HEK293 (cell line): ENCODE results near the gene OPALIN.

Experiments
- CTCF ChIP-seq: fragments of 450-650 bp; formaldehyde crosslinking; IDR thresholded peaks from 2 replicates; pipeline ENCODE4 v1.5.1; 2016; ENCODE audit warnings: missing biosample characterization, missing genetic modification characterization
- REST ChIP-seq: fragments of 450-650 bp; formaldehyde crosslinking; IDR thresholded peaks from 2 replicates; pipeline ENCODE4 v1.5.1; 2016; ENCODE audit warnings: missing biosample characterization, missing genetic modification characterization
- ZBTB7A ChIP-seq: fragments of 450-650 bp; formaldehyde crosslinking; IDR thresholded peaks from 2 replicates; pipeline ENCODE4 v1.5.1; 2016; ENCODE audit warnings: low read depth, missing biosample characterization, missing genetic modification characterization
- ZNF510 ChIP-seq: fragments of 450-650 bp; formaldehyde crosslinking; IDR thresholded peaks from 2 replicates; pipeline ENCODE4 v1.5.1; 2018; ENCODE audit warnings: mild to moderate bottlenecking, missing genetic modification characterization, missing biosample characterization; ENCODE audit not compliant: insufficient replicate concordance
- ZNF629 ChIP-seq: fragments of 450-650 bp; formaldehyde crosslinking; IDR thresholded peaks from 2 replicates; pipeline ENCODE4 v1.5.1; 2017; ENCODE audit warnings: missing biosample characterization, missing genetic modification characterization

- TF ChIP-seq ZNF629 (tag by site-specific recombination), result no peak
- TF ChIP-seq ZNF510, result no peak
- TF ChIP-seq REST (tag by site-specific recombination), result no peak
- no peak for TF ChIP-seq ZBTB7A (tag by site-specific recombination)
- TF ChIP-seq CTCF (tag by site-specific recombination), result no peak
Observed at GRCh38 chr10:96358851-96359540, at the start of gene OPALIN.
